WTC11 (cell line): Measurements from ENCODE around the gene ZNF80. TPM values are rescaled to one million over a fixed set of nuclear protein-coding genes. Genes with fewer than 3 reads are reported as not detected.

ENCODE experiments used
- ATAC-seq: fragments of 200-7000 bp; cut with Tn5 transposase; 2 replicates; pipeline ENCODE4 v1.10.0; 2021; ENCODE audit warnings: mild to moderate bottlenecking, moderate library complexity
- CTCF ChIA-PET: fragments of 300-600 bp; sonication (Branson Sonifier 250); formaldehyde crosslinking; loops from one replicate; lab custom pipeline; 2021; ENCODE audit warnings: antibody characterized with exemption; lab: Charles Lee
- POLR2A ChIA-PET: fragments of 350-600 bp; sonication (Branson Sonifier 250); formaldehyde crosslinking; loops from one replicate; lab custom pipeline; 2021; ENCODE audit warnings: antibody characterized with exemption; lab: Charles Lee
- DNase-seq: peaks from one replicate; pipeline ENCODE4 v3.0.0; 2021; ENCODE audit warnings: low spot score
- H3K27ac Mint-ChIP-seq: 2 replicates; pipeline ENCODE4 v1.8.0; 2021; ENCODE audit warnings: mixed read lengths
- H3K27me3 Mint-ChIP-seq: 2 replicates; pipeline ENCODE4 v1.8.0; 2021; ENCODE audit warnings: low read depth, mild to moderate bottlenecking, moderate library complexity, mixed read lengths
- H3K36me3 Mint-ChIP-seq: 2 replicates; pipeline ENCODE4 v1.8.0; 2021; ENCODE audit warnings: mixed read lengths
- H3K4me1 Mint-ChIP-seq: 2 replicates; pipeline ENCODE4 v1.8.0; 2022; ENCODE audit warnings: mixed read lengths
- H3K4me3 Mint-ChIP-seq: 2 replicates; pipeline ENCODE4 v1.8.0; 2021; ENCODE audit warnings: mild to moderate bottlenecking, moderate library complexity, mixed read lengths
- H3K9me3 Mint-ChIP-seq: 2 replicates; pipeline ENCODE4 v1.8.0; 2021; ENCODE audit warnings: mixed read lengths
- CREB1 ChIP-seq: sonication (generic); formaldehyde crosslinking; IDR thresholded peaks from 2 replicates; pipeline ENCODE4 v1.8.0; 2023; ENCODE audit warnings: mild to moderate bottlenecking, missing genetic modification reagents
- ELF4 ChIP-seq: sonication (generic); formaldehyde crosslinking; IDR thresholded peaks from 2 replicates; pipeline ENCODE4 v1.8.1; 2022; ENCODE audit warnings: low read depth, mild to moderate bottlenecking, moderate library complexity, missing genetic modification reagents
- ESRRA ChIP-seq: sonication (generic); formaldehyde crosslinking; IDR thresholded peaks from 2 replicates; pipeline ENCODE4 v1.8.1; 2022; ENCODE audit warnings: mild to moderate bottlenecking, missing genetic modification reagents, borderline replicate concordance
- FOXK1 ChIP-seq: sonication (generic); formaldehyde crosslinking; IDR thresholded peaks from 2 replicates; pipeline ENCODE4 v1.8.0; 2022; ENCODE audit warnings: mild to moderate bottlenecking, moderate library complexity, missing genetic modification reagents
- FOXP1 ChIP-seq: sonication (generic); formaldehyde crosslinking; IDR thresholded peaks from 2 replicates; pipeline ENCODE4 v1.8.0; 2022; ENCODE audit warnings: missing genetic modification reagents, mild to moderate bottlenecking, moderate library complexity, borderline replicate concordance
- IRF1 ChIP-seq: sonication (generic); formaldehyde crosslinking; IDR thresholded peaks from 2 replicates; pipeline ENCODE4 v1.8.0; 2023; ENCODE audit warnings: missing genetic modification reagents
- IRF2 ChIP-seq: sonication (generic); formaldehyde crosslinking; IDR thresholded peaks from 2 replicates; pipeline ENCODE4 v1.8.0; 2022; ENCODE audit warnings: low read depth, missing genetic modification reagents, borderline replicate concordance
- MLX ChIP-seq: sonication (generic); formaldehyde crosslinking; IDR thresholded peaks from 2 replicates; pipeline ENCODE4 v1.8.1; 2023; ENCODE audit warnings: mild to moderate bottlenecking, missing genetic modification reagents, moderate library complexity
- NR2C2 ChIP-seq: sonication (generic); formaldehyde crosslinking; IDR thresholded peaks from 2 replicates; pipeline ENCODE4 v1.8.0; 2022; ENCODE audit warnings: mild to moderate bottlenecking, missing genetic modification reagents
- NR3C1 ChIP-seq: sonication (generic); formaldehyde crosslinking; conservative IDR thresholded peaks from 2 replicates; pipeline ENCODE4 v1.8.1; 2023; ENCODE audit warnings: low read depth, mild to moderate bottlenecking, missing genetic modification reagents
- PRRX2 ChIP-seq: fragments of 250-450 bp; sonication (Bioruptor Pico); IDR thresholded peaks from 2 replicates; pipeline ENCODE4 v1.8.0; 2021; ENCODE audit warnings: mild to moderate bottlenecking
- SP1 ChIP-seq: sonication (generic); formaldehyde crosslinking; conservative IDR thresholded peaks from 2 replicates; pipeline ENCODE4 v1.8.1; 2022; ENCODE audit warnings: missing genetic modification reagents
- TEAD4 ChIP-seq: sonication (generic); formaldehyde crosslinking; IDR thresholded peaks from 2 replicates; pipeline ENCODE4 v1.8.0; 2022; ENCODE audit warnings: mild to moderate bottlenecking, missing genetic modification reagents
- ZBTB21 ChIP-seq: sonication (generic); formaldehyde crosslinking; IDR thresholded peaks from 2 replicates; pipeline ENCODE4 v1.8.1; 2023; ENCODE audit warnings: mild to moderate bottlenecking, missing genetic modification reagents, borderline replicate concordance
- ZMAT4 ChIP-seq: fragments of 250-450 bp; sonication (Bioruptor Pico); IDR thresholded peaks from 2 replicates; pipeline ENCODE4 v1.9.0; 2021; ENCODE audit warnings: mild to moderate bottlenecking
- ZNF263 ChIP-seq: sonication (generic); formaldehyde crosslinking; IDR thresholded peaks from 2 replicates; pipeline ENCODE4 v1.8.1; 2022; ENCODE audit warnings: low read depth, mild to moderate bottlenecking, moderate library complexity, missing genetic modification reagents
- total RNA-seq: library from RNA; stranded (reverse); gene quantifications from 3 replicates; pipeline ENCODE4 v1.2.3, GENCODE V29; 2021
- TF ChIP-seq, protein P1 (sequence below): fragments of 250-450 bp; sonication (Bioruptor Pico); conservative IDR thresholded peaks from 2 replicates; pipeline ENCODE4 v1.9.0; 2021; ENCODE audit warnings: mild to moderate bottlenecking
- TF ChIP-seq, protein P2 (sequence below): fragments of 250-450 bp; sonication (Bioruptor Pico); IDR thresholded peaks from 2 replicates; pipeline ENCODE4 v2.1.2; 2022; ENCODE audit warnings: mild to moderate bottlenecking, moderate library complexity
- TF ChIP-seq, protein P3 (sequence below): sonication (generic); formaldehyde crosslinking; IDR thresholded peaks from 2 replicates; pipeline ENCODE4 v1.8.0; 2022; ENCODE audit warnings: mild to moderate bottlenecking, missing genetic modification reagents
- TF ChIP-seq, protein P4 (sequence below): fragments of 200-600 bp; IDR thresholded peaks from 2 replicates; pipeline ENCODE4 v1.8.0; 2022; ENCODE audit warnings: antibody characterized with exemption
- TF ChIP-seq, protein P5 (sequence below): sonication (generic); formaldehyde crosslinking; IDR thresholded peaks from 2 replicates; pipeline ENCODE4 v1.8.1; 2023; ENCODE audit warnings: mild to moderate bottlenecking, missing genetic modification reagents

Gene ZNF80
- total RNA-seq, 1 experiment from 2014 or later, result not detected

DNA sequence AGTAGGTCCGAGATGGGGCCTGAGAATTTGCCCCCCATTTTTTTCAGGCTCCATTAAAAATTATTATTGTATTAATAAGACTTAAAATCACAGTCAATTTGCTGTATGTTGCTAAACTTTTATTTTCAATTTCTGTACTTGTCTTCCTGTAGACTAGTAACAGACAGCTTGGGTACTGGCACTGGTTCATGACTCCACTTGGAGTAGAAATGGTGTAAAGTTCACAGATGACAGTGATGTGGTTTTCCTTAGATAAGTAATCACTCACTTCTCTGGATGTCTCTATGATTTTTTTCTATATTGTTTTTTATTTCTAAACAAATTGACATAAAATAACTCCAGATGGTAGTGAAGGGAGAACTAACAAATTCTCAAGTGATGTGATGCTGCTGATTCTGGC lies 15.6 kb upstream of the ZNF80 start (continued):
- TF ChIP-seq, protein P1, sequence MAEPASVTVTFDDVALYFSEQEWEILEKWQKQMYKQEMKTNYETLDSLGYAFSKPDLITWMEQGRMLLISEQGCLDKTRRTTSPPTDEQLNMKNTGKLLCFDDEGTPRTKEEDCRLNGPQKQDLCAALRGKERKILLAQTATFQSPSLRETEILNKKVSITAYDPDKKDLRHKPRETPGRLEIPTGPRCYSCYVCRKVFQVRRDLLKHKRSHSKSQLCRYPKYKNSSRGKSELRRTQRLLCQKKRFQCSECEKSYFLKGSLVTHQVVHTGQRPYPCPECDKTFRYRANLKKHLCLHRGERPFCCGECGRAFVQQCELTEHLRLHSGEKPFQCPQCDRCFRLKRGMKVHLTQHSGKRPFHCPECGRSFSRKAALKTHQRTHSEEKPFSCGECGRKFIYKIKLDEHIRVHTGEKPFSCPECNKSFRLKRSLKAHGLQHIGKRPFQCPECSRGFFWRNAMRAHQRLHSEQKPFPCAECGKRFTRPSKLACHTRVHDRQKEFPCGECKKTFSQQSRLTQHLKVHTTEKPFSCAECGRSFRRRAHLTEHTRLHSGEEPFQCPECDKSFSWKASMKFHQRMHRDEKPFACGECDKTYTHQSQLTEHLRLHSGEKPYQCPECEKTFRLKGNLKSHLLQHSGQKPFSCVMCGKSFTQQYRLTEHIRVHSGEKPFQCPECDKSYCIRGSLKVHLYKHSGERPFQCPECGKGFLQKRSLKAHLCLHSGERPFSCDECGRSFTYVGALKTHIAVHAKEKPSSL (CRISPR knock-in tag), result no peak
- TF ChIP-seq ZMAT4, result no peak
- TF ChIP-seq IRF2, result no peak
- TF ChIP-seq MLX (CRISPR knock-in tag), result no peak
- no peak for TF ChIP-seq PRRX2 (CRISPR knock-in tag)
- no peak for TF ChIP-seq CREB1 (CRISPR knock-in tag)
- TF ChIP-seq FOXK1 (CRISPR knock-in tag), result no peak
- TF ChIP-seq ZNF263, result no peak

- H3K27me3 Mint-ChIP-seq, result no peaks in the 10 kb centered on the region; the same call in 1 of the 2 replicates
- no peak overlapping the region for H3K27ac Mint-ChIP-seq
- ChIA-PET CTCF (no interaction called here), POLR2A (no interaction called here)
- no peak for DNase-seq
- peaks cover 65% of the 10 kb centered on the region for H3K9me3 Mint-ChIP-seq
- no peaks in the 10 kb centered on the region for H3K4me1 Mint-ChIP-seq
- TF ChIP-seq, protein P2, sequence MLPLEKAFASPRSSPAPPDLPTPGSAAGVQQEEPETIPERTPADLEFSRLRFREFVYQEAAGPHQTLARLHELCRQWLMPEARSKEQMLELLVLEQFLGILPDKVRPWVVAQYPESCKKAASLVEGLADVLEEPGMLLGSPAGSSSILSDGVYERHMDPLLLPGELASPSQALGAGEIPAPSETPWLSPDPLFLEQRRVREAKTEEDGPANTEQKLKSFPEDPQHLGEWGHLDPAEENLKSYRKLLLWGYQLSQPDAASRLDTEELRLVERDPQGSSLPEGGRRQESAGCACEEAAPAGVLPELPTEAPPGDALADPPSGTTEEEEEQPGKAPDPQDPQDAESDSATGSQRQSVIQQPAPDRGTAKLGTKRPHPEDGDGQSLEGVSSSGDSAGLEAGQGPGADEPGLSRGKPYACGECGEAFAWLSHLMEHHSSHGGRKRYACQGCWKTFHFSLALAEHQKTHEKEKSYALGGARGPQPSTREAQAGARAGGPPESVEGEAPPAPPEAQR (CRISPR knock-in tag), result no peak
- TF ChIP-seq ELF4 (CRISPR knock-in tag), result no peak
- TF ChIP-seq, protein P3, sequence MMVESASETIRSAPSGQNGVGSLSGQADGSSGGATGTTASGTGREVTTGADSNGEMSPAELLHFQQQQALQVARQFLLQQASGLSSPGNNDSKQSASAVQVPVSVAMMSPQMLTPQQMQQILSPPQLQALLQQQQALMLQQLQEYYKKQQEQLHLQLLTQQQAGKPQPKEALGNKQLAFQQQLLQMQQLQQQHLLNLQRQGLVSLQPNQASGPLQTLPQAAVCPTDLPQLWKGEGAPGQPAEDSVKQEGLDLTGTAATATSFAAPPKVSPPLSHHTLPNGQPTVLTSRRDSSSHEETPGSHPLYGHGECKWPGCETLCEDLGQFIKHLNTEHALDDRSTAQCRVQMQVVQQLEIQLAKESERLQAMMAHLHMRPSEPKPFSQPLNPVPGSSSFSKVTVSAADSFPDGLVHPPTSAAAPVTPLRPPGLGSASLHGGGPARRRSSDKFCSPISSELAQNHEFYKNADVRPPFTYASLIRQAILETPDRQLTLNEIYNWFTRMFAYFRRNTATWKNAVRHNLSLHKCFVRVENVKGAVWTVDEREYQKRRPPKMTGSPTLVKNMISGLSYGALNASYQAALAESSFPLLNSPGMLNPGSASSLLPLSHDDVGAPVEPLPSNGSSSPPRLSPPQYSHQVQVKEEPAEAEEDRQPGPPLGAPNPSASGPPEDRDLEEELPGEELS (CRISPR knock-in tag), result no peak
- no peak for TF ChIP-seq SP1 (CRISPR knock-in tag)
- TF ChIP-seq, protein P4, sequence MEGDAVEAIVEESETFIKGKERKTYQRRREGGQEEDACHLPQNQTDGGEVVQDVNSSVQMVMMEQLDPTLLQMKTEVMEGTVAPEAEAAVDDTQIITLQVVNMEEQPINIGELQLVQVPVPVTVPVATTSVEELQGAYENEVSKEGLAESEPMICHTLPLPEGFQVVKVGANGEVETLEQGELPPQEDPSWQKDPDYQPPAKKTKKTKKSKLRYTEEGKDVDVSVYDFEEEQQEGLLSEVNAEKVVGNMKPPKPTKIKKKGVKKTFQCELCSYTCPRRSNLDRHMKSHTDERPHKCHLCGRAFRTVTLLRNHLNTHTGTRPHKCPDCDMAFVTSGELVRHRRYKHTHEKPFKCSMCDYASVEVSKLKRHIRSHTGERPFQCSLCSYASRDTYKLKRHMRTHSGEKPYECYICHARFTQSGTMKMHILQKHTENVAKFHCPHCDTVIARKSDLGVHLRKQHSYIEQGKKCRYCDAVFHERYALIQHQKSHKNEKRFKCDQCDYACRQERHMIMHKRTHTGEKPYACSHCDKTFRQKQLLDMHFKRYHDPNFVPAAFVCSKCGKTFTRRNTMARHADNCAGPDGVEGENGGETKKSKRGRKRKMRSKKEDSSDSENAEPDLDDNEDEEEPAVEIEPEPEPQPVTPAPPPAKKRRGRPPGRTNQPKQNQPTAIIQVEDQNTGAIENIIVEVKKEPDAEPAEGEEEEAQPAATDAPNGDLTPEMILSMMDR, result no peak
- TF ChIP-seq, all 79 proteins: peak for 0
- no peak for ATAC-seq
- peaks cover 29% of the 10 kb centered on the region for H3K36me3 Mint-ChIP-seq
- H3K4me3 Mint-ChIP-seq, result no peak overlapping the region
Measured at GRCh38 chr3:114242947-114243346, 5.6 kb upstream of the ZNF80 start.

DNA sequence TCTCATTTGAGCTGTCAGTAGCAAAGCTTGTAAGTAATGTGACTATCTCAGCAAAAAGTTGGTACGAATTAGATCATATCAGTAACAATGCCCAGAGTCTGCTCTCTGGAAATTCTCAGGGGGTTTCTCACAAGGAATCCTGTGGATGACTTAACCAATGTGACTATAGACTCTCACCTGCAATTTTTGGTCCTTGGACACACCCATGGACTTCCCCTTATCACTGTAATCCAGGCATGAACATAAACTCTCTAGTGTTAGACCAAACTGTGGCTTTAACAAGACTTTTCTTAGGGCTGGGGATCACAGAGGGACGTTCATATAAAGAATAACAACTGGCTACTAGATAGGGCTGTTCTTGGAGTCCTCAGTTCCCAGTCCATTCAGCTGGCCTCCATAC lies 3.9 kb upstream of the ZNF80 start:
- Mint-ChIP-seq H3K4me3 (no peak overlapping the region), H3K9me3 (peaks cover 64% of the 10 kb centered on the region), H3K4me1 (no peaks in the 10 kb centered on the region), H3K27me3 (peaks cover 9% of the 10 kb centered on the region), H3K27ac (no peak overlapping the region), H3K36me3 (peaks cover 29% of the 10 kb centered on the region)
- ATAC-seq (no peak), DNase-seq (no peak)
- CTCF ChIA-PET, result no interaction called here
- POLR2A ChIA-PET, result no interaction called here
- TF ChIP-seq NR2C2 (CRISPR knock-in tag) (no peak), NR3C1 (CRISPR knock-in tag) (no peak), TEAD4 (CRISPR knock-in tag) (no peak), FOXP1 (CRISPR knock-in tag) (no peak), ESRRA (CRISPR knock-in tag) (no peak), IRF1 (CRISPR knock-in tag) (no peak), ZNF263 (no peak), ZBTB21 (CRISPR knock-in tag) (no peak)
- TF ChIP-seq, protein P5, sequence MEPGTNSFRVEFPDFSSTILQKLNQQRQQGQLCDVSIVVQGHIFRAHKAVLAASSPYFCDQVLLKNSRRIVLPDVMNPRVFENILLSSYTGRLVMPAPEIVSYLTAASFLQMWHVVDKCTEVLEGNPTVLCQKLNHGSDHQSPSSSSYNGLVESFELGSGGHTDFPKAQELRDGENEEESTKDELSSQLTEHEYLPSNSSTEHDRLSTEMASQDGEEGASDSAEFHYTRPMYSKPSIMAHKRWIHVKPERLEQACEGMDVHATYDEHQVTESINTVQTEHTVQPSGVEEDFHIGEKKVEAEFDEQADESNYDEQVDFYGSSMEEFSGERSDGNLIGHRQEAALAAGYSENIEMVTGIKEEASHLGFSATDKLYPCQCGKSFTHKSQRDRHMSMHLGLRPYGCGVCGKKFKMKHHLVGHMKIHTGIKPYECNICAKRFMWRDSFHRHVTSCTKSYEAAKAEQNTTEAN (CRISPR knock-in tag), result no peak
